HCT116 (cell line): ENCODE measurements around the gene ZNF436.

Source experiments
- CEBPB ChIP-seq: IDR thresholded peaks from 2 replicates; pipeline ENCODE4 v1.6.1; 2012; ENCODE audit warnings: low read depth
- CTCF ChIP-seq, 3 experiments: fragments of 200-600 bp in 1 of 3; sonication (generic) in 1 of 3; IDR thresholded peaks in 2 of 3; conservative IDR thresholded peaks in 1 of 3; 2 replicates each; pipeline ENCODE4 v1.5.1; 2012 to 2017; ENCODE audit warnings: low read depth in 2 of 3, low read length in 2 of 3, antibody characterized with exemption in 1 of 3, borderline replicate concordance in 1 of 3, control low read depth in 1 of 3, mild to moderate bottlenecking in 1 of 3, mixed read lengths in 1 of 3, mixed run types in 1 of 3, moderate library complexity in 1 of 3; ENCODE audit not compliant: insufficient read depth in 1 of 3
- EZH2phosphoT487 ChIP-seq: fragments of 200-600 bp; IDR thresholded peaks from 2 replicates; pipeline ENCODE4 v1.6.1; 2018; ENCODE audit warnings: antibody characterized with exemption, borderline replicate concordance
- JUND ChIP-seq: IDR thresholded peaks from 2 replicates; pipeline ENCODE4 v1.6.1; 2012
- MAX ChIP-seq: IDR thresholded peaks from 2 replicates; pipeline ENCODE4 v1.6.1; 2012
- POLR2A ChIP-seq: IDR thresholded peaks from 2 replicates; pipeline ENCODE4 v1.7.0; 2011; ENCODE audit warnings: borderline replicate concordance; ENCODE audit not compliant: insufficient read depth, insufficient read length; ENCODE audit errors: extremely low read depth
- POLR2AphosphoS5 ChIP-seq: IDR thresholded peaks from 2 replicates; pipeline ENCODE4 v1.6.1; 2011; ENCODE audit warnings: mild to moderate bottlenecking, low read depth, low read length, moderate library complexity
- SIN3A ChIP-seq: IDR thresholded peaks from 2 replicates; pipeline ENCODE4 v1.6.1; 2012; ENCODE audit warnings: low read depth
- SRF ChIP-seq: IDR thresholded peaks from 2 replicates; pipeline ENCODE4 v1.6.1; 2012; ENCODE audit warnings: low read depth
- TCF7L2 ChIP-seq: IDR thresholded peaks from 2 replicates; pipeline ENCODE4 v1.7.0; 2011; ENCODE audit warnings: borderline replicate concordance, inconsistent platforms; ENCODE audit not compliant: insufficient read depth, insufficient read length; ENCODE audit errors: extremely low read depth
- YY1 ChIP-seq: IDR thresholded peaks from 2 replicates; pipeline ENCODE4 v1.6.1; 2011; ENCODE audit warnings: low read length, low read depth, moderate library complexity, mild to moderate bottlenecking; ENCODE audit not compliant: insufficient replicate concordance; ENCODE audit errors: extremely low read depth

- no peak for TF ChIP-seq CTCF (IDR thresholded peaks at IDR 0.05 in 2 of 3, conservative IDR thresholded peaks at IDR 0.05 in 1 of 3; ENCODE audit: borderline replicate concordance in 1 of 3, insufficient read depth in 1 of 3, low read depth in 2 of 3, low read length in 2 of 3)
- no peak for TF ChIP-seq POLR2A
- no peak for TF ChIP-seq SRF
- no peak for TF ChIP-seq POLR2AphosphoS5
- TF ChIP-seq JUND, result no peak
- TF ChIP-seq TCF7L2, result no peak
- TF ChIP-seq EZH2phosphoT487, result no peak
- TF ChIP-seq MAX, result no peak
- TF ChIP-seq YY1, result no peak
- TF ChIP-seq SIN3A, result no peak
- TF ChIP-seq CEBPB, result no peak
Observed at GRCh38 chr1:23394181-23394580, 24.5 kb upstream of the ZNF436 start.
